NCI-H82 treated with DMSO at 0.1 percent for 48 hours (cell line): ENCODE results near the gene TMEM242.

Source experiments
- DNase-seq: peaks from one replicate; lab custom pipeline; 2025; ENCODE audit not compliant: unreplicated experiment; lab: John Stamatoyannopoulos, UW

The TMEM242 gene

DNA sequence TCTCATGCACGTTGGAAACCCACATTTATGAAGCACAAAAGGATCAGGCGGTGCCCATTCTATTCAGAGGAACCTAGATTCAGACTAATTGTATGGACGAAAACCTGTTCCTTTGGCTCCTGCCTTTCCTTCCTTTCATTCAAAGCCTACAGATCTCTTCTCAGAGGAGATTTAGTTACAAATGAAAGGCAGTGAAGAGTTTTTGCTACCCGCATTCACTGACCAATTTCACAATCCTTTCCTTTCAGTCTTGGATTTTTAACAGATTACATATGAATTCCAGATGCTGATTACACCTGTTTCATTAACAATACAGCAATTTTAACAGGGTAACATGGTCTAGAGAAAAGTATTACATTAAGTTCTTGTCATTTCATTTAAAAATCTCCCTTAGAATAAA, 32.0 kb downstream of the TMEM242 start:
- no peak for DNase-seq

DNA sequence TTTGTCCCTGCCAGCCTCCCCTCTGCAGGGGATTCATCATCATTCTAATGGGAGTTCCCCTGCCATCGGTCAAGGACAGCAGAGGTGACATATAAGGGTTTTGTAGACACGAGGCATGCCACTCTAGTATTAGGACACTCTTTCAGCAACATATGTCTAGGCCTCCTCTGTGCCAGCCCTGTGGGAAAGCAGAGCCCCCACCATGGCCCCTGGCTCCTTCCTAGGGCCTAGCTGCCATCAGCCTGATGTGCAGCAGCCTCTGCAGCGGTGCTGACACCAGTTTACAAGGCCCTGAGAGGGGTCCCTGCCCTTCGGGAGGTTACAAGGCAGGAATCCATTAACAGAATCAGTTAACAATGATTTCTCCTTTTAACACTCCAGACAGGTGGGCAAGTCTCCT, 32.5 kb downstream of the TMEM242 start:
- DNase-seq = no peak

DNA sequence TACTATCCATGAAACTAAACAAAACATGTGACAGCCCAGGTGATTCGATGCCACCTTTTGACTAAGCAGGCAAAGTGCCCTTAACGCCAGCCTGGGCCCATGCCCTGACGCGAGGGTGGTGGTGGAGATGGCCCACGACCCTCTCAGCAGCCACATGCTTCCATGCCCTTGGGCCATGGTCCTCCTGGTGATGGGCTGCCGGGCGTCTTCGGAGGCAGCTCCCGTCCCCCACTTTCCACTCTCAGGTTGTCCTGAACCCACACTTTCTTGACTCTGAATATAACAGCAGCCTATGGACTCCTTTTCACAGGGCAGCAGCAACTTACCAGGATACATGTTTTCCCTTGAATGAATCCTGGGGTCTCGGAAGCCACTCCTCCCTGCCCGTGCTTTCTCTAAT, 33.6 kb downstream of the TMEM242 start:
- no peak for DNase-seq

DNA sequence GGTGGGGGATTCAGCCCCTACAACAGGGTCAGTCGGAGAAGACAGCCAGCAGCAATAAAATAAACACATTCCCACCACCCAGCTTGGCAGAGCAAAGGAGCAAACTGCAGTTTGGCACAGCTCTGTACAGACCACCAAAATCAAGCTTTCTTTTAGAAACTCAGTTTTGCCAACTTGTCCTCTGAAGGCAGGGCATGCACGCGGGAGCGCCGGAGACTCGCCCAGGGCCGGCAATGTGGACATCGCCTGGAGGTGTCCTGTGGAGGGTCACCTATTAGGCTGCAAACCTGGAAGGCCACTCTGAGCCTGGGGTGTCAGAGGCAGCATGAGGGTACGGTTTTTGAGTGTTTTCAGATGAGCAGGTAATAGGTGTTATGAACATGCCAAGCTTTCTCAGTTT, 34.7 kb downstream of the TMEM242 start:
- no peak for DNase-seq

DNA sequence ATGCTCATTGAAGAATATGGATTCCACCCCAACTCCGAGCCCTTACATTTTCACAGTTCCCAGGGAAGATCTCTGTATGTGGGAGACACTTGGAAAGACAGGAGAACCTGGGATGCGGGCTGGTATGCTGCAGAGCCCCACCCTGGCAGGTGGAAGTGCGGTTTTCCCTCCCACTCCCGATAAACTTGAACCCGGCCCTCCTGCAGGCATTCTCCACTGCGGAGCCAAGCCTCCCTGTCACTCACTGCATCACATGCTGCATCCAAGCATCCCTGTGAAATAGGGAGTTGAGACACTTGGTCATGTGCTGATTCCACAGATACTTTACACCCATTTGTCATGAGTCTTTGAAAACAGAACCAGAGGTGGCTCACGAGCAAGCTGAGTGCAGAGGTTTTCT, 35.4 kb downstream of the TMEM242 start:
- no peak for DNase-seq

DNA sequence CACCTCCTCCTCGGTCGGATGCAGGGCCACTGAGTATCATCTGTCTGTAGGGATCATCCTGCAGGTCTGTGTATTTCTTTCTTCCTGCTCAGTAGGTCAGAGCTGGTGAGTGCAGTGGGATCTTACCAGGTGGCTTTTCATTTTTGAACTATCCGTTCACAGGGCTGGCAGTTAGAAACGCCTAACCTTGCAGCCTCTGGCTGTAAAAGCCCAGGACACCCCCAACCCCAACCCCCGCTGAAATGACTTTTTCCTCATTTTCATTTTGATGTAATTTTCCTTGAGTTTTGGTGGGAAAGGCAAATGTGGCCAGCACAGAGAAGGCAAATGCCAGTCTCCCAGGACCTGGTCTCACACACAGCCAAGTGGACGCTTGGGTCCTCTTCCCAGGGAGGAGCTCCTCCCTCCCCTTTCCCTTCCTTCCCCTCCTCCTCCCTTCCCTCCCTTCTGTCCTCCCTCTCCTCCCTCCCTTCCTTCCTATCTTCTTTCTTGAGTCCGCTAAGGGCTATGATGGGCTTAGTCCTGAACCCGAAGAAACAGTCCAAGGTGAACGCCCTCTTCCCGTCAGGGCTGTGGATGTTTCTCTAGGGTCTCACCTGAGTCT, 36.0 kb downstream of the TMEM242 start:
- no peak for DNase-seq

DNA sequence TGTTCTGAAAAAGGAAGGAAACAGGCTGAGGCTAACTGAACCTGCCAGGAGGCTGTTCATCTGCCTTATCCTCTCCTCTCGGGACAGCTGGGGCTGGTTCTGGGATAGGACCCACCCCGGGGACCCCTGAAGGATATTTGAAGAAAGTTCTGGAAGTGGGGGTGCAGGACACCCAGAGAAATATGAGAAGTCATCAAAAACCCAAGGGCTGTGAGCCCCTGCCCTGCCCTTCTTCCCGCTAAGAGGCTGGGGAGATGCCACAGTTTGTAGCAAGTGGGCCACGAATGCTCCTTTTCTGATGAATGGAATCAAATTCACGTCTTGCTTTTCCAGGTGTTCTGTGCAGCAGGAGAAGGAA, 37.9 kb downstream of the TMEM242 start:
- no peak for DNase-seq

DNA sequence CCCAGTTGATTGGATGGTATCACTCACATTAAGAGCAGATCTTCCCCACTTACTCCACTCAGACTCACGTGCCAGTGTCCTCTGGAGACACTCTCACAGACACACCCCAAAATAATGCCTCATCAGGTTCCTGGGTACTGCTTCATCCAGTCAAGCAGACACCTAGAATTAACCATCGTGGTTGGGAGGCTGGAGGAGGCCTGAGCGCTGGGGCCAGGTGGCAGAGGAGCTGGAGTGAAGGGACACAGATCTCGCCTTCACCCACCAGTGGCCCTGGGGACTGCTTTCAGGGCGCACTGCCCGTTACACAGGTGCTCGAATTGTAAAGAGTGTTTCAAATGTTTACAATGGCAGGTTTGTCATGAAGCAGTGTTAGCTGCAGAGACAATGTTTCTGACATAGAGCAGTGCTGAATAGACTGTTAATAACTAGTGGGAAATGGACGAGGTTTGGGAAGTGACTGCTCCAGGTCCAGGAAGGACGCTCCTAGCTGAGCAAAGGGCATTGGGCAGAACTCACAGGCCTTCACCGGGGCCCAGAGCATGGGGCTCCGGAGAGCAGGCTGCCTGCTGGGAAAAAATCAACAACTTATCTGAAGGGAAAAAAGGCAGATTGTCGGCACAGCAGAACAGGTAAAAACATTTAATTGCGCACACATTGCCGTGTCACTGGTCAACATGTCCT, 38.4 kb downstream of the TMEM242 start:
- DNase-seq = no peak

DNA sequence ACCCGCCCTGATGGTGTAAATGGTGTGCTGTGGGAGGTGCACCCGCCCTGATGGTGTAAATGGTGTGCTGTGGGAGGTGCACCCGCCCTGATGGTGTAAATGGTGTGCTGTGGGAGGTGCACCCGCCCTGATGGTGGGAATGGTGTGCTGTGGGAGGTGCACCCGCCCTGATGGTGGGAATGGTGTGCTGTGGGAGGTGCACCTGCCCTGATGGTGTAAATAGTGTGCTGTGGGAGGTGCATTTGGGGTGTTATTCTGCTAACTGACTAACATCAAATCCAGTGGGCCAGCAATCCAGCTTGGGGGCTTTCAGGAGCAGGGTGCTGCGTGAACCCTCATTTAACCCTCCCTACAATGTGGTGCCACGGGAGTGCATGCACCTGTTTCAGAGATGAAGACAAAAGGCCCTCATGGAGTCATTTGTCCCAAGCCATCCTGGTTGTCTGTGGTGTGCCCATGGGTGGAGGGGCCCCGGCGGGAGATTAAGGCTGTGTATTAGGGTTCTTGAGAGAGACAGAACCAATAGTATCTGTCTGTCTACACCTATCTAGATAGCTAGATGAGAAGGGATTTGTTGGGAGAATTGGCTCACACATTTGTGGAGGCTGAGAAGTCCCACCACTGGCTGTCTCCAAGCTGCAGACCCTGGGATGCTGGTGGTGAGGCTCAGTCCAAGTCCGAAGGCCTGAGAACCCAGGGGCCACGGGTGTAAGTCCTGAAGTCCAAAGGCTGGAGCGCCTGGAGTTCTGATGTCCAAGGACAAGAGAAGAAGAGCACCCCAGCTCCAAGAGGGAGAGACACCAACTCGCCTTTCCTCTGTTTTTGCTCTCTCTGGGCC, 39.2 kb downstream of the TMEM242 start:
- DNase-seq = no peak

DNA sequence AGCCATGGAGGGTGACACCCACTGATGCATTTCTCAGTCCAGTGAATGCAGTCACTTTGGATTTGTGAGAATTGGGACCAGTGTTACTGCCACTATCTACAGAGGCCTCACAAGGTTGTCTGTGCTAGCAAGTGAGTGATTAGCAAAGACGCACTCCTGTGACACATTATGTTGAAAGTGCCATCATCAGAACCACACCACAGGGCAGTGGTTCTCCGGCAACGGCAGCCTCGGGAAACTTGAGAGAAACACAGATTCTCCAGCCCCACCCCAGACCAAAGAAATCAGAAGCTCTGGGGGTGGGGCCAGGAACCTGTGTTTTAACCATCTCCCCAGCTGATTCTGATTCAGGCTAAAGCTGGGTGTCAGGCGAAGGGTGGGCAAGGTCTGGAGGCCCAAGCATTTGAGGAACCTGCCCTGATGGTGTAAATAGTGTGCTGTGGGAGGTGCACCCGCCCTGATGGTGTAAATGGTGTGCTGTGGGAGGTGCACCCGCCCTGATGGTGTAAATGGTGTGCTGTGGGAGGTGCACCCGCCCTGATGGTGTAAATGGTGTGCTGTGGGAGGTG, 39.9 kb downstream of the TMEM242 start:
- DNase-seq = no peak

DNA sequence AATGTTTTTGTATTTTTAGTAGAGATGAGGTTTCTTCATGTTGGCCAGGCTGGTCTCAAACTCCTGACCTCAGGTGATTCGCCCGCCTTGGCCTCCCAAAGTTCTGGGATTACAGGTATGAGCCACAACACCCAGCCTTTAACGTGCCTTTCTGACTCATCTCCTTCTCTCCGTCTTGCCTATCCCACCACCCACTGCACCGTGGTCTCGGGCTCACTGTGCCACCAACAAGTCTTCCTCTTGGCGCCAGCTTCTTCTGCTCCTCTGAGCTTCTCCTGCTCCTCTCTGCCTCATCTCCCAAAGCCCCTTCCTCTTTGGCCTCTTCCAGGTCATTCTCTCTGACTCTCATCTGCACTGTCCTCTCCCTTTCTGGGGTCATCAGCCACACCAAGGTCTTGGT, 41.0 kb downstream of the TMEM242 start:
- DNase-seq = no peak

DNA sequence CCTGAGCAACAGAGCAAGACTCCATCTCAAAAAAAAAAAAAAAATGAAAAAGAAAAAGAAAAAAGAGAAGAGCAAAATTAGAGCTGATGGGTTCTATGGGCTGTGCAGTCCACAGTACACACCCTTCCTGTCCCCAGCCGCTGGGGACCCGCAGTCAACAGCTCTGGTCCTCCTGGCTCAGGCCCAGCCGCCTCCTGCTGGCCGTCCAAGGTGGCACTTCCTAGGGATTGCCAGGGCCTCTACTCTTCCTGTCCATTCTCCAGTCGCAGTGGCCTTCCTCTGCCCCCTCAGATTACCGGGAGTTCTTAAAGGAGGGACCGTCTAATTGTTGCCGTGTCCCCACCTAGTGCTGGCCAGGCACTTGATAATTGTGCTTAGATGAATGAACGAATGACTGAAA, 41.7 kb downstream of the TMEM242 start:
- DNase-seq = no peak

DNA sequence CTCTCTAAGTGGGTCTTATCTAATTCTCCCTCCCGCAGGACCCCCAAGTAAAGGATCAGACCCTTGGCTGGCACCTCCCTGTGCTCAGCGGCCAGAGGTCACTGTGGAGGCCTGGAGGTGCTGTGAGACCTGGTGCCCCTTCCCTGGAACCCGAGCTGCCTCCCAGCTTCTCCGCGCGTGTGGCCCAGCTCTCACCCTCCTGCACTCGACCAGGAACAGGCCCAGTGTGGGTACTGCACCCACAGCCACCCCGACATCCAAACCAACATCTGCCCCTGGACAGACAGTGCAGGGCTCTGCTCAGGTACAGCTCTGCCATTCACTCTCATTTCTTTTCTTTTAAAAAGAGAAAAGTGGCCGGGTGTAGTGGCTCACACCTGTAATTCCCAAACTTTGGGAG, 42.4 kb downstream of the TMEM242 start:
- DNase-seq = no peak

DNA sequence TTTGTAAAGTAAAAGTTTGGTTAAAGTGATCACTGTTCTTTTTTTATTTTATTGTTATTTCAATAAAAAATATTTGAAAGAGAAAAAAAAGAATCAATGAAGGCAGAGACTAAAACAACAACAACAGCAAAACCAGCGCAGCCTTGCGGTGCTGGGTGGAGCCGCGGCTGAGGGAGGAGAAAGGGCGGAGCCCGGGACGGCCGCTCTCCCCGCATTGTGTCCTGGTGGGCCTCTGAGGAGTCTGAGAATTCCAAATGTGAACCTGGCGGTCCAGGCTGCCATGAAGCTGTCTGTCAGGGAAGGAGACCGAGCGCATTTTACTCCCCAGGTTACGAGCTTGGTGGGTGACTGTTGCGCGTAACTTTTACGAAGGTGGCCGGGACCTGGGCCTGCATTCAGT, 43.2 kb downstream of the TMEM242 start:
- no peak for DNase-seq

DNA sequence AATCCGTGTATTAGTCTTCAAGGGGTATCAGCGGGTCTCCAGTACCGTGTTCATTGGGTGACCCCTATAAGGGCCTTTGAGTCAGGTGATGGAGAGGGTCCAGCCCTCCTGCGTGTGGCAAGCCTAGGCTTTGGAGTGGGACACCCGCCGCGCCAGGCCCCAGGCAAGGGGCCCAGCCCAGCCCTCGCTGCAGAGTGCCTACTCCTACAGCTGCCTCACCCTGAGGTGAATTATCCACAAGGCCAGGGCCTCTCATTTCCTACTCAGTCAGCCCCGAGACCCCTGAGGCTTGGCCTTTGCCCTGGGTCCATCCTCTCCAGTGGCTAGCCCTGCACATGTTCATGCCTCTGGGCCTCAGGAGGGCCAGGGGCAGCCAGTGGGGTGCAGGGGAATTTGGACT, 45.1 kb downstream of the TMEM242 start:
- no peak for DNase-seq

DNA sequence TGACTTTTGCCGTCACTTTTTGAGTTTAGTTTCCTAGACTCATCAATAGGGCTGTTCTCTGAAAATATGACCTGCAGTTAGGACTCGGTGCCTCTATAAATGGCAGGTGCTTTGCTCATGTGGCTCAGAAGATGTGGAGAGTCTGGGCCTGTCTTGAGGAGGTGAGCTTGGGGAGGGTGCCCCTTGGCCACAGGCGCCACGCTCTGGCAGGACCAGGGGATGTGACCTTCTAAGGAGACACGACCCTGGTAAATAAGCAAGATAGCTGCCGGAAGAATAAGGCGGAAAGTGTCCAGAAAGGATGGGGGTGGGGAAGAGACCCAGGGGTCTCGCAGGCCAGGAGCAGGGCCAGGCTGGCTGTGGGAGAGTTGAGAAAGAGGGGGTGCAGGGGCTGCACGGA, 46.6 kb downstream of the TMEM242 start:
- no peak for DNase-seq

DNA sequence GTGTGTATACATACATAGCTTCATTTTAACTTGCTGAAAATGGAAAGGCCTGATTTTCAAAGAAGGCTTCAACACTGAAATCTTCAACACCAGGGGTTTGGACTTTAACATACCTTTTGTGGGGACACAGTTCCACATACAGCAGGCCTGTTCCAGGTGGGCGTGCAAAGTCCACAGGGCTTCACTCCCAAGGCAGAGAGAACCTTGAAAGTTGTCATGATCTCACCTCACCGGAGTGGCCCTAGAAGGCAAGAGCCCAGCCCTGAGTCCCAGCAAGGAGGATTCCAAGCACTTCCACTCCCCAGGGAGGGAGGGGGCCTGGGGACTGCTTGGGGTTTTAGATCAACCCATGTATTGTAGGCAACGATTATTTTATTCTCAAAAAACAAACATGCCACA, 47.2 kb downstream of the TMEM242 start:
- no peak for DNase-seq

DNA sequence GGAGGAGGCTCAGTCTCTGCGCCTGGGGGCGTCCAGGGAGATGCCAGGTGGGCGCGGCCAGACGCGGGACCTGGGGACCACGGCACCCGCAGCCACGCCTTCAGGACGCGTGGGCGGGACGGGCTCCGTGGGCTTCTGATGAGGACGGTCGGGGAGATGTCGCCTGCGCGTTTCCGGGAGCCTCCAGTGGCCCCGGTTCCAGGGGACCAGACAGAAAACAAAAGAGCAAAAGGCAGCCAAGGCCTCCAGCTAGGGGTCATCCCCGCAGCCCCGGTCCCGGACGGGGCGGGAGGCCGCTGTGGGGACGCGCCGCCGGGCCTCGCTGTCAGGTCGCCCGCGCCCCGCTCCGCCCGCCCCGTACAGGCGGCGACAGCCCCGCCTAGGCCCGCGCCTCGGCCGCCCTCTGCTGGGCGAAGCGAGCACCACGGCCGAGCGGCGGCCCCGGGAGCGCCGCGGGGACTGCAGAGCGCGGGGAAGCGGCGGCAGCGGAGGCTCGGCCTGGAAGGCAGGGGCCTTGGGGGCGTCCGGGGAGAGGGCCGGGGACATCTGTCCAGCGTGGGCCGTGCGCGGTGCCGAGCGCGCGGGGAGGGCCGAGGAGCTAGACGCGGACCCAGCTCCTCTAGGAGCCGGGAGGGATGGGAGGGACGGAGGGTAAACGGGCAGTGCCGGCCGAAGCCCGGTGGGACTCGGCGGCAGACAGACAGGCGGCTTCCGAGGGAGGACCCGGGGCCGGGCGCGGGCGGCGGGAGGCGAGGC, 48.7 kb downstream of the TMEM242 start:
- peak; percentile 41 for DNase-seq

DNA sequence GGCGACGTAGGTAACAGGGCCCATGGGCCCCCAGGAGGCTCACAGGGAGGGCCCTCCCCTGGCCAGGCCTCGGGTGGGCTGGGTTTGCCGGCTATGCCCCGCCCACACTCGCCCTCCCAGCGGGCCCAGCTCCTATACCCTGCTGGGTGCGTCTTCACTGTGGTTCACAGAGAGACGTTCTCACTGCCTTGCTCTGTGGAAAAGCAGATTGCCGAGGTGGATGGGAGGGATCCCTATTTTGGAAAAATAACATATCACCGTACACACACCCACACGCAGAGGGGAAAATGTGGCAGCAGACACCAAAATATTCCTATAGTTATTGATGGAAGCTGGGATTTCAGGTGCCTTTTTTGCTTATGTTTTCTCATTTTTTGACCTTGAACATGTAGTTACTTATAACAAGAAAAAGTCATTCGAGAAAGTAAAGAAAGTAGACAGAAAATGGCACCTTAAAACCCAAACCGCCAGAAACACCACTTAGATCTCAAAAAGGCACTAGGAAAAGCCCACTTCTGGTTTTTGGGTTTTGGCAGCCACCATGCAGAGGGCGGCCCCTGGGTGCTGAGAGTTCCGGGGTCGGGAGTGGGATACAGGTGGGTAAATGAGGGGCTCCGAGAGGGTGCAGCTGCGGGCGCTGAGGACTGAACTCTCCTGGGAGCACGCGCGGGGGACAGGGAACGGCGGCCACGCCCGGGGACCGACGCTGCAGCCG, 49.4 kb downstream of the TMEM242 start:
- DNase-seq = peak; percentile 55

DNA sequence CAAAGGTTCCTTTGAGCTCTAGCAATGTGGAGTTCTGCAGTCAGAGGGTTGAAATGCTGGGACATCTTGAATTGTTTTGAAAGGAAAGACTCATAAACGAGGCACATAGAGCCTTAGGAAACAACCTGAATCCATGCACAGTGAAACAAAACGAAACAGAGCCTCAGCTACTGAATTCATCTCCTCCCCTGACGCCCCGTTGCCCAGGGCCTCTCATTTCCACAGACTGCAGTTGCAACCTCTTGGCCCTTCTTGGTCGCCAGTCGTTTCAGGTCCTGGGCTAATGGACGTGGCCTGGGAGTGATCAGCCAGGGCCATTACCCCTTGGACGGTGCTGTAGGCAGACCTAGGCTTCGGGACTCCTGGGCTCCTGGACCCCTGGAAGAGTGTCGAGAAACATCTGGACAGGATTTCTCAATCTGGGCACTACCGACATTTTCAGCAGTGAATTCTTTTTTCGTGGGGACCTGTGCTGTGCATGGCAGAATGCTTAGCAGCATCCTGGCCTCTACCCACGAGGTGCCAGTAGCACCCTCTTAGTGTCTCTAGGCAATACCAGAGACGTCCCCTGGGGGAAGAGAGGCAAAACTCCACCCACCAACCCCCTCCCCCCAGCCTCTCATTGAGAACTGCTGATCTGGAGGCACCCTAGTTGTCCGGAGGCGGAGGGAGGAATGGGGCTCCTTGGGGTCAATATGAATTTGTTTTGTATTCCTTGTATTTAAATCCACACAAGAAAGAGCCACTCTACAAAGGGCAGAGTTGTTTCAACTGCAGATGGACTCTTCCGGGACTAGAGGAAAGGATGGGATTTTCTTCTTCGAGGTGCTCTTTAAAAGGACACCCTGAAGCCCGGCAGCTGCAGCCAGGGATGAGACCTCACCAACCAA, 50.2 kb downstream of the TMEM242 start:
- no peak for DNase-seq
